ENCODE measurements around the gene ALKBH3. TPM values are rescaled to one million over a fixed set of nuclear protein-coding genes. Genes with fewer than 3 reads are reported as not detected.

The ALKBH3 gene
- total and polyA plus RNA-seq, 2 of the 13 experiments (the other 11 are each of a cell fraction or from before 2014, with no cell fraction given) = 17.8 to 36.1 TPM

DNA sequence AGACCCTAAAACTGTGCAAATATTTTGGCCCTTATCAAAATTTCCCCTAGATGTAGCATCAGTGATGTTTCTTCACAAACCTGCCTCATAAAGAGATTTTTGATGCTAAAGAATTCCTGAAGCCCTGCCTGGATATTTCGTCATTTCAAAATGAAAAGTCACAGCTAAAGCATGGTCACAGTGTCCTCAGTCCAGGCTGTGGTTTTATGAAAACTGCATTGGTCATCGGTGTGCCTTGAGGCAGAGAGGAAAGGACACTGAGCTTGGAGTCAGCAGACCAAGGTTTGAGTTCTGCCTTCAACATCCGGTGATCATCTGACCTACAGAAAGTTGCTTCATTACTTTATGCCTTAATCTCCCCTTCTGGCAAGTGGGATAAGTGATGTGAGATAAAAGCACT is 34.8 kb upstream of the ALKBH3 start (continued):
- TF ChIP-seq RCOR2 (CRISPR knock-in tag; IDR thresholded peaks at IDR 0.05) (no peak), NFE2L1 (CRISPR knock-in tag; IDR thresholded peaks at IDR 0.05; ENCODE audit: borderline replicate concordance) (no peak)
- TF ChIP-seq, protein P1, sequence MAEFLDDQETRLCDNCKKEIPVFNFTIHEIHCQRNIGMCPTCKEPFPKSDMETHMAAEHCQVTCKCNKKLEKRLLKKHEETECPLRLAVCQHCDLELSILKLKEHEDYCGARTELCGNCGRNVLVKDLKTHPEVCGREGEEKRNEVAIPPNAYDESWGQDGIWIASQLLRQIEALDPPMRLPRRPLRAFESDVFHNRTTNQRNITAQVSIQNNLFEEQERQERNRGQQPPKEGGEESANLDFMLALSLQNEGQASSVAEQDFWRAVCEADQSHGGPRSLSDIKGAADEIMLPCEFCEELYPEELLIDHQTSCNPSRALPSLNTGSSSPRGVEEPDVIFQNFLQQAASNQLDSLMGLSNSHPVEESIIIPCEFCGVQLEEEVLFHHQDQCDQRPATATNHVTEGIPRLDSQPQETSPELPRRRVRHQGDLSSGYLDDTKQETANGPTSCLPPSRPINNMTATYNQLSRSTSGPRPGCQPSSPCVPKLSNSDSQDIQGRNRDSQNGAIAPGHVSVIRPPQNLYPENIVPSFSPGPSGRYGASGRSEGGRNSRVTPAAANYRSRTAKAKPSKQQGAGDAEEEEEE (CRISPR knock-in tag; IDR thresholded peaks at IDR 0.05; ENCODE audit: borderline replicate concordance) = no peak

DNA sequence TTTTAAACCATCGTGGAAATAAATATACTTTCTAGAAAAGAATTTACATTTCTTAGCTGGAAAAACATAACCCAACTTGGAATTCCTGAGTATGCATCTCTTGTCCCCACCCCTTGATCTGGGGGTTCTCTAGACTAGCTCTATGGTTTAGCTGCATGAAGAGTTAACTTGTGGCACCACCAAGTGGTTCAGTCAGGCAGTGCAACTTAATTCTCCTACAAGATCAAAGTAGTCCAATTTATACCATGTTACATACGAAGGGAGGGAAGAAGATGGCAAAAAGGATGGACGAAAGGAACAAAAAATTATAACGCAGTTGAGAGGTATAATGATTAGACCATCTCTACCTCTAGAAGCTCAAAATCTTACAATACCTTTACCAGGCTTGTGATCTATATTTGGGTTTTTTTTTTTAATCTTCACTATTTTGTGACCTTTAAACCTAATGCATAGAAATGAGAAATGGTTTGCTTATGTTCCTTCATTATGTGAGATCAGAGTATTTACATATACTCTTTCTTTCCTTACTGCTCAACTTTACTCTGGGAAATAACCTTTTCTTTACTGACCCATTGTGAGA is 28.5 kb upstream of the ALKBH3 start:
- BruUV-seq (replicated peaks) = no TSS peak
- H3K4me2 ChIP-seq (ENCODE audit: low read depth, low read length) = no peak overlapping the region
- TF ChIP-seq MEF2D (CRISPR knock-in tag; IDR thresholded peaks at IDR 0.05) (no peak), ZNF441 (CRISPR knock-in tag; IDR thresholded peaks at IDR 0.05; ENCODE audit: borderline replicate concordance) (no peak), ZNF652 (CRISPR knock-in tag; IDR thresholded peaks at IDR 0.05; ENCODE audit: borderline replicate concordance, low read depth) (peak; percentile 80; the same call in 1 of the 2 replicates), KDM4B (CRISPR knock-in tag; IDR thresholded peaks at IDR 0.05) (no peak), YY1 (IDR thresholded peaks at IDR 0.05; ENCODE audit: insufficient read depth, insufficient replicate concordance, low read depth, low read length) (no peak), ZNF232 (CRISPR knock-in tag; IDR thresholded peaks at IDR 0.05; ENCODE audit: borderline replicate concordance) (no peak), SMC3 (IDR thresholded peaks at IDR 0.05; ENCODE audit: low read length) (peak; percentile 27; the same call in 1 of the 2 replicates), PHF21A (CRISPR knock-in tag; IDR thresholded peaks at IDR 0.05) (no peak), ZNF234 (CRISPR knock-in tag; conservative IDR thresholded peaks at IDR 0.05) (no peak), TBX3 (IDR thresholded peaks at IDR 0.05; ENCODE audit: borderline replicate concordance) (no peak), STAG1 (CRISPR knock-in tag; IDR thresholded peaks at IDR 0.05) (peak; percentile 72)
- TF ChIP-seq, protein P2, sequence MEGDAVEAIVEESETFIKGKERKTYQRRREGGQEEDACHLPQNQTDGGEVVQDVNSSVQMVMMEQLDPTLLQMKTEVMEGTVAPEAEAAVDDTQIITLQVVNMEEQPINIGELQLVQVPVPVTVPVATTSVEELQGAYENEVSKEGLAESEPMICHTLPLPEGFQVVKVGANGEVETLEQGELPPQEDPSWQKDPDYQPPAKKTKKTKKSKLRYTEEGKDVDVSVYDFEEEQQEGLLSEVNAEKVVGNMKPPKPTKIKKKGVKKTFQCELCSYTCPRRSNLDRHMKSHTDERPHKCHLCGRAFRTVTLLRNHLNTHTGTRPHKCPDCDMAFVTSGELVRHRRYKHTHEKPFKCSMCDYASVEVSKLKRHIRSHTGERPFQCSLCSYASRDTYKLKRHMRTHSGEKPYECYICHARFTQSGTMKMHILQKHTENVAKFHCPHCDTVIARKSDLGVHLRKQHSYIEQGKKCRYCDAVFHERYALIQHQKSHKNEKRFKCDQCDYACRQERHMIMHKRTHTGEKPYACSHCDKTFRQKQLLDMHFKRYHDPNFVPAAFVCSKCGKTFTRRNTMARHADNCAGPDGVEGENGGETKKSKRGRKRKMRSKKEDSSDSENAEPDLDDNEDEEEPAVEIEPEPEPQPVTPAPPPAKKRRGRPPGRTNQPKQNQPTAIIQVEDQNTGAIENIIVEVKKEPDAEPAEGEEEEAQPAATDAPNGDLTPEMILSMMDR (CRISPR knock-in tag; IDR thresholded peaks at IDR 0.05) = peak; percentile 69
- TF ChIP-seq, protein P3, sequence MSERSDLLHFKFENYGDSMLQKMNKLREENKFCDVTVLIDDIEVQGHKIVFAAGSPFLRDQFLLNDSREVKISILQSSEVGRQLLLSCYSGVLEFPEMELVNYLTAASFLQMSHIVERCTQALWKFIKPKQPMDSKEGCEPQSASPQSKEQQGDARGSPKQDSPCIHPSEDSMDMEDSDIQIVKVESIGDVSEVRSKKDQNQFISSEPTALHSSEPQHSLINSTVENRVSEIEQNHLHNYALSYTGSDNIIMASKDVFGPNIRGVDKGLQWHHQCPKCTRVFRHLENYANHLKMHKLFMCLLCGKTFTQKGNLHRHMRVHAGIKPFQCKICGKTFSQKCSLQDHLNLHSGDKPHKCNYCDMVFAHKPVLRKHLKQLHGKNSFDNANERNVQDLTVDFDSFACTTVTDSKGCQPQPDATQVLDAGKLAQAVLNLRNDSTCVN (CRISPR knock-in tag; IDR thresholded peaks at IDR 0.05; ENCODE audit: borderline replicate concordance) = no peak
- TF ChIP-seq, protein P4, sequence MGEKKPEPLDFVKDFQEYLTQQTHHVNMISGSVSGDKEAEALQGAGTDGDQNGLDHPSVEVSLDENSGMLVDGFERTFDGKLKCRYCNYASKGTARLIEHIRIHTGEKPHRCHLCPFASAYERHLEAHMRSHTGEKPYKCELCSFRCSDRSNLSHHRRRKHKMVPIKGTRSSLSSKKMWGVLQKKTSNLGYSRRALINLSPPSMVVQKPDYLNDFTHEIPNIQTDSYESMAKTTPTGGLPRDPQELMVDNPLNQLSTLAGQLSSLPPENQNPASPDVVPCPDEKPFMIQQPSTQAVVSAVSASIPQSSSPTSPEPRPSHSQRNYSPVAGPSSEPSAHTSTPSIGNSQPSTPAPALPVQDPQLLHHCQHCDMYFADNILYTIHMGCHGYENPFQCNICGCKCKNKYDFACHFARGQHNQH (CRISPR knock-in tag; IDR thresholded peaks at IDR 0.05) = no peak

More for the DNA sequence above, 28.5 kb upstream of the ALKBH3 start:
- Histone ChIP-seq H3K4me3 (replicated peaks in 1 of 3; ENCODE audit: insufficient read depth in 1 of 3, low read depth in 2 of 3, low read length in 3 of 3) (no peak overlapping the region), H3K9ac (ENCODE audit: insufficient read depth, low read depth, low read length) (no peak overlapping the region), H3K4me1 (ENCODE audit: insufficient read depth, low read length) (no peaks in the 10 kb centered on the region), H3K27ac (ENCODE audit: extremely low read length, insufficient read depth, low read length) (no peak overlapping the region), H3K27me3 (ENCODE audit: control insufficient read depth in 1 of 2, insufficient read depth in 2 of 2, low read length in 2 of 2) (no peaks in the 10 kb centered on the region), H3K36me3 (replicated peaks in 1 of 2; ENCODE audit: control insufficient read depth in 1 of 2, insufficient read depth in 2 of 2, low read length in 2 of 2) (peaks cover 4 to 31% of the 10 kb centered on the region in 2 experiments), H2AFZ (ENCODE audit: low read length) (no peak overlapping the region), H3K9me3 (ENCODE audit: low read length) (no peaks in the 10 kb centered on the region), H4K20me1 (ENCODE audit: insufficient read depth, low read length) (peaks cover 9% of the 10 kb centered on the region; the same call in 1 of the 2 replicates), H3K79me2 (ENCODE audit: insufficient read depth, low read length) (no peaks in the 10 kb centered on the region)
- POLR2A ChIA-PET = interaction anchor here (0.8 kb wide), 1 partner anchor 22 kb away, joined by 3 read pairs; no protein-coding TSS in a partner anchor
- DNase-seq (ENCODE audit: low spot score) (peak; percentile 48), ATAC-seq (peak; percentile 89), FAIRE-seq (peak; percentile 70)
- WGBS (ENCODE audit: low lambda C conversion rate) = 81% methylated on average over 4 of the region's 4 CpGs
- intact Hi-C loops (cut with micrococcal nuclease; ENCODE audit: unreplicated experiment) = loop anchor here (1.0 to 5.0 kb wide), 4 partner anchors 27 to 350 kb away; no protein-coding TSS in a partner anchor
- in situ Hi-C loops (cut with HindIII; ENCODE audit: extremely low pct_ligation_motif_present, low pct_unique_long_range_greater_than_20kb) = no loop called here
- CTCF ChIA-PET (ENCODE audit: low intra/inter-chr PET ratio, low total read pairs) = interaction anchor here (1.7 to 4.2 kb wide), 2 partner anchors 27 to 185 kb away, joined by 6 to 19 read pairs; no protein-coding TSS in a partner anchor
